ENCODE results near the gene ZFHX2. TPM values are rescaled to one million over a fixed set of nuclear protein-coding genes. Genes with fewer than 3 reads are reported as not detected.

Gene ZFHX2
- total and polyA plus RNA-seq, 2 of the 13 experiments (the other 11 are each of a cell fraction or from before 2014, with no cell fraction given) = 0.17 to 0.44 TPM

GRCh38 chr14:23492618-23493272, 58.8 kb downstream of the ZFHX2 start (continued):
- TF ChIP-seq, protein P1, sequence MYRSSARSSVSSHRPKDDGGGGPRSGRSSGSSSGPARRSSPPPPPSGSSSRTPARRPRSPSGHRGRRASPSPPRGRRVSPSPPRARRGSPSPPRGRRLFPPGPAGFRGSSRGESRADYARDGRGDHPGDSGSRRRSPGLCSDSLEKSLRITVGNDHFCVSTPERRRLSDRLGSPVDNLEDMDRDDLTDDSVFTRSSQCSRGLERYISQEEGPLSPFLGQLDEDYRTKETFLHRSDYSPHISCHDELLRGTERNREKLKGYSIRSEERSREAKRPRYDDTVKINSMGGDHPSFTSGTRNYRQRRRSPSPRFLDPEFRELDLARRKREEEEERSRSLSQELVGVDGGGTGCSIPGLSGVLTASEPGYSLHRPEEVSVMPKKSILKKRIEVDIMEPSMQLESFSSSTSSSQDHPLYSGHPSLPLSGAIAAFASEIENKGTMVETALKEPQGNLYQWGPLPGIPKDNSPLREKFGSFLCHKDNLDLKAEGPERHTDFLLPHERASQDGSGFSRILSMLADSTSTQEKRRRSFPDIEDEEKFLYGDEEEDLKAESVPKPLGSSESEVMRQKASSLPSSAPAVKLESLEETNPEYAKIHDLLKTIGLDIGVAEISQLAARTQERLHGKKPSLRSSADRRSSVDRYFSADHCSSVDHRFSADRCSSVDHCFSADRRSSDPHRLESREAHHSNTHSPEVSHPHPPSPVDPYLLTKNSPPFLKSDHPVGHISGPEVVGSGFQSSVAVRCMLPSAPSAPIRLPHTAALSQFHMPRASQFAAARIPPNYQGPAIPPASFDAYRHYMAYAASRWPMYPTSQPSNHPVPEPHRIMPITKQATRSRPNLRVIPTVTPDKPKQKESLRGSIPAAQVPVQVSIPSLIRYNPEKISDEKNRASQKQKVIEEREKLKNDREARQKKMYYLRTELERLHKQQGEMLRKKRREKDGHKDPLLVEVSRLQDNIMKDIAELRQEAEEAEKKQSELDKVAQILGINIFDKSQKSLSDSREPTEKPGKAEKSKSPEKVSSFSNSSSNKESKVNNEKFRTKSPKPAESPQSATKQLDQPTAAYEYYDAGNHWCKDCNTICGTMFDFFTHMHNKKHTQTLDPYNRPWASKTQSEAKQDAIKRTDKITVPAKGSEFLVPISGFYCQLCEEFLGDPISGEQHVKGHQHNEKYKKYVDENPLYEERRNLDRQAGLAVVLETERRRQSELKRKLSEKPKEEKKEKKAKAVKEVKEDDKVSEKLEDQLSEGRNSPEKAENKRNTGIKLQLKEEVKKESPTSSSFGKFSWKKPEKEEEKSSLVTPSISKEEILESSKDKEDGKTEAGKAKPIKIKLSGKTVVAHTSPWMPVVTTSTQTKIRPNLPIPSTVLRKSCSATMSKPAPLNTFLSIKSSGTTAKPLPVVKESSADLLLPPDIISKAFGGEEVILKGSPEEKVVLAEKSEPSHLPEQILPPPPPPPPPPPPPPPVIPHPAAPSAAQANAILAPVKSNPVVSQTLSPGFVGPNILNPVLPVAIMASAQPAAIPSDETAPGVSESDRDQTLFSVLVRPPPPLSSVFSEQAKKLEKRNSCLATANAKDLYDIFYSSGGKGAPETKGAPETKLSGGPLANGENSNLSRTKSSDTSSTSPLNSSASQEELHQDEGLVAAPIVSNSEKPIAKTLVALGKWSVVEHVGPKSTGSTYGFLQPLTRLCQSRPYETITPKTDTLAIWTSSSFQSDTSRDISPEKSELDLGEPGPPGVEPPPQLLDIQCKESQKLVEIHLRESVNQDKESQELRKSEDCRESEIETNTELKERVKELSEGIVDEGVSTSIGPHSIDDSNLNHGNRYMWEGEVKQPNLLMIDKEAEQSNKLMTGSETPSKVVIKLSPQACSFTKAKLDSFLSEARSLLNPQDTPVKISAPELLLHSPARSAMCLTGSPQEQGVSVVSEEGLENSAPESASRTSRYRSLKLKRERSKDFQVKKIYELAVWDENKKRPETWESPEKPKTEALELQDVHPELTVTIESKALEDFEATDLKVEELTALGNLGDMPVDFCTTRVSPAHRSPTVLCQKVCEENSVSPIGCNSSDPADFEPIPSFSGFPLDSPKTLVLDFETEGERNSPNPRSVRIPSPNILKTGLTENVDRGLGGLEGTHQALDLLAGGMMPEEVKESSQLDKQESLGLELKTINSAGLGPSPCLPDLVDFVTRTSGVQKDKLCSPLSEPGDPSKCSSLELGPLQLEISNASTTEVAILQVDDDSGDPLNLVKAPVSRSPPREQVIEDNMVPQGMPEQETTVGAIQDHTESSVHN (CRISPR knock-in tag; IDR thresholded peaks at IDR 0.05) = no peak
- TF ChIP-seq PAF1 (CRISPR knock-in tag; IDR thresholded peaks at IDR 0.05) = no peak
- TF ChIP-seq PLRG1 (conservative IDR thresholded peaks at IDR 0.05) = no peak
- TF ChIP-seq HOXD1 (CRISPR knock-in tag; IDR thresholded peaks at IDR 0.05) = no peak
- no peak for TF ChIP-seq ARID2 (CRISPR knock-in tag; IDR thresholded peaks at IDR 0.05; ENCODE audit: borderline replicate concordance)
- no peak for TF ChIP-seq ZFP36L2 (CRISPR knock-in tag; IDR thresholded peaks at IDR 0.05)
- TF ChIP-seq MXD3 (CRISPR knock-in tag; IDR thresholded peaks at IDR 0.05) = no peak
- TF ChIP-seq MTA1 (CRISPR knock-in tag; IDR thresholded peaks at IDR 0.05; ENCODE audit: borderline replicate concordance) = no peak
- no peak for TF ChIP-seq CBX1 (IDR thresholded peaks at IDR 0.05; ENCODE audit: low read depth)
- no peak for TF ChIP-seq ARNTL (CRISPR knock-in tag; IDR thresholded peaks at IDR 0.05)
- no peak for TF ChIP-seq ZNF230 (CRISPR knock-in tag; IDR thresholded peaks at IDR 0.05)
- TF ChIP-seq MIER2 (CRISPR knock-in tag; IDR thresholded peaks at IDR 0.05) = 0 out of 2 replicates have a peak, but pooled peaks have one; percentile 67
- TF ChIP-seq ZSCAN9 (CRISPR knock-in tag; IDR thresholded peaks at IDR 0.05; ENCODE audit: borderline replicate concordance) = no peak; the same call in 1 of the 2 replicates
- no peak for TF ChIP-seq ZNF547 (CRISPR knock-in tag; IDR thresholded peaks at IDR 0.05)
- TF ChIP-seq PTBP1 (IDR thresholded peaks at IDR 0.05; ENCODE audit: low read depth, low read length, poor library complexity, severe bottlenecking) = no peak
- TF ChIP-seq HNF4A (CRISPR knock-in tag; IDR thresholded peaks at IDR 0.05) = peak; percentile 53
- TF ChIP-seq, protein P2, sequence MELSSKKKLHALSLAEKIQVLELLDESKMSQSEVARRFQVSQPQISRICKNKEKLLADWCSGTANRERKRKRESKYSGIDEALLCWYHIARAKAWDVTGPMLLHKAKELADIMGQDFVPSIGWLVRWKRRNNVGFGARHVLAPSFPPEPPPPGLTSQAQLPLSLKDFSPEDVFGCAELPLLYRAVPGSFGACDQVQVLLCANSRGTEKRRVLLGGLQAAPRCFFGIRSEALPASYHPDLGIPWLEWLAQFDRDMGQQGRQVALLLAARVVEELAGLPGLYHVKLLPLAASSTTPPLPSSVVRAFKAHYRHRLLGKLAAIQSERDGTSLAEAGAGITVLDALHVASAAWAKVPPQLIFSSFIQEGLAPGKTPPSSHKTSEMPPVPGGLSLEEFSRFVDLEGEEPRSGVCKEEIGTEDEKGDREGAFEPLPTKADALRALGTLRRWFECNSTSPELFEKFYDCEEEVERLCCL (CRISPR knock-in tag; IDR thresholded peaks at IDR 0.05; ENCODE audit: borderline replicate concordance) = no peak; the same call in 1 of the 2 replicates
- peak; percentile 89 for TF ChIP-seq ZFP36L1 (CRISPR knock-in tag; IDR thresholded peaks at IDR 0.05)
- no peak for TF ChIP-seq ZNF841 (CRISPR knock-in tag; IDR thresholded peaks at IDR 0.05; ENCODE audit: borderline replicate concordance)
- peak; percentile 84; the same call in 1 of the 2 replicates for TF ChIP-seq ZKSCAN8 (CRISPR knock-in tag; IDR thresholded peaks at IDR 0.05; ENCODE audit: borderline replicate concordance)
- no peak for TF ChIP-seq NCOA5 (CRISPR knock-in tag; IDR thresholded peaks at IDR 0.05)

All from HepG2 (cell line).